ENCODE results near the gene ANKFN1. TPM values are rescaled to one million over a fixed set of nuclear protein-coding genes. Genes with fewer than 3 reads are reported as not detected.

Gene ANKFN1
- total and polyA plus RNA-seq, 2 of the 13 experiments (the other 11 are each of a cell fraction or from before 2014, with no cell fraction given) = not detected

GRCh38 chr17:56392321-56392720 lies 239.0 kb downstream of the ANKFN1 start:
- DNase-seq (ENCODE audit: low spot score) (no peak), FAIRE-seq (no peak), ATAC-seq (no peak)
- POLR2A ChIA-PET = no interaction called here
- Histone ChIP-seq H2AFZ (ENCODE audit: low read length) (no peak overlapping the region), H3K4me2 (ENCODE audit: low read depth, low read length) (no peak overlapping the region), H3K9me3 (ENCODE audit: low read length) (no peaks in the 10 kb centered on the region), H3K79me2 (ENCODE audit: insufficient read depth, low read length) (no peaks in the 10 kb centered on the region), H3K9ac (ENCODE audit: insufficient read depth, low read depth, low read length) (no peak overlapping the region), H3K36me3 (replicated peaks in 1 of 2; ENCODE audit: control insufficient read depth in 1 of 2, insufficient read depth in 2 of 2, low read length in 2 of 2) (no peaks in the 10 kb centered on the region), H3K4me1 (ENCODE audit: insufficient read depth, low read length) (no peaks in the 10 kb centered on the region), H3K27me3 (ENCODE audit: control insufficient read depth in 1 of 2, insufficient read depth in 2 of 2, low read length in 2 of 2) (no peaks in the 10 kb centered on the region), H3K27ac (ENCODE audit: extremely low read length, insufficient read depth, low read length) (no peak overlapping the region), H4K20me1 (ENCODE audit: insufficient read depth, low read length) (no peaks in the 10 kb centered on the region), H3K4me3 (replicated peaks in 1 of 3; ENCODE audit: insufficient read depth in 1 of 3, low read depth in 2 of 3, low read length in 3 of 3) (no peak overlapping the region)
- CTCF ChIA-PET (ENCODE audit: low intra/inter-chr PET ratio, low total read pairs) = no interaction called here
- TF ChIP-seq ZSCAN30 (CRISPR knock-in tag; IDR thresholded peaks at IDR 0.05) (no peak), HMG20B (CRISPR knock-in tag; conservative IDR thresholded peaks at IDR 0.05) (no peak), ZNF761 (CRISPR knock-in tag; conservative IDR thresholded peaks at IDR 0.05) (no peak), ZSCAN20 (CRISPR knock-in tag; IDR thresholded peaks at IDR 0.05; ENCODE audit: borderline replicate concordance) (no peak), MAZ (IDR thresholded peaks at IDR 0.05; ENCODE audit: borderline replicate concordance, low read depth, low read length) (no peak), MAZ (CRISPR knock-in tag; IDR thresholded peaks at IDR 0.05; ENCODE audit: low read depth) (no peak), ZNF274 (CRISPR knock-in tag; IDR thresholded peaks at IDR 0.05) (no peak), YEATS4 (CRISPR knock-in tag; IDR thresholded peaks at IDR 0.05; ENCODE audit: borderline replicate concordance) (no peak), ATF7-NPFF (CRISPR knock-in tag; IDR thresholded peaks at IDR 0.05; ENCODE audit: low read depth) (no peak), NFE2 (CRISPR knock-in tag; IDR thresholded peaks at IDR 0.05) (no peak), HNRNPL (IDR thresholded peaks at IDR 0.05; ENCODE audit: low read depth, low read length) (no peak), RAD51 (IDR thresholded peaks at IDR 0.05; ENCODE audit: borderline replicate concordance) (no peak), MYC (CRISPR knock-in tag; IDR thresholded peaks at IDR 0.05; ENCODE audit: borderline replicate concordance) (no peak)
- TF ChIP-seq, protein P1, sequence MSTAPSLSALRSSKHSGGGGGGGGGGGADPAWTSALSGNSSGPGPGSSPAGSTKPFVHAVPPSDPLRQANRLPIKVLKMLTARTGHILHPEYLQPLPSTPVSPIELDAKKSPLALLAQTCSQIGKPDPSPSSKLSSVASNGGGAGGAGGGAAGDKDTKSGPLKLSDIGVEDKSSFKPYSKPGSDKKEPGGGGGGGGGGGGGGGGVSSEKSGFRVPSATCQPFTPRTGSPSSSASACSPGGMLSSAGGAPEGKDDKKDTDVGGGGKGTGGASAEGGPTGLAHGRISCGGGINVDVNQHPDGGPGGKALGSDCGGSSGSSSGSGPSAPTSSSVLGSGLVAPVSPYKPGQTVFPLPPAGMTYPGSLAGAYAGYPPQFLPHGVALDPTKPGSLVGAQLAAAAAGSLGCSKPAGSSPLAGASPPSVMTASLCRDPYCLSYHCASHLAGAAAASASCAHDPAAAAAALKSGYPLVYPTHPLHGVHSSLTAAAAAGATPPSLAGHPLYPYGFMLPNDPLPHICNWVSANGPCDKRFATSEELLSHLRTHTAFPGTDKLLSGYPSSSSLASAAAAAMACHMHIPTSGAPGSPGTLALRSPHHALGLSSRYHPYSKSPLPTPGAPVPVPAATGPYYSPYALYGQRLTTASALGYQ (CRISPR knock-in tag; IDR thresholded peaks at IDR 0.05) = no peak
- TF ChIP-seq, protein P2, sequence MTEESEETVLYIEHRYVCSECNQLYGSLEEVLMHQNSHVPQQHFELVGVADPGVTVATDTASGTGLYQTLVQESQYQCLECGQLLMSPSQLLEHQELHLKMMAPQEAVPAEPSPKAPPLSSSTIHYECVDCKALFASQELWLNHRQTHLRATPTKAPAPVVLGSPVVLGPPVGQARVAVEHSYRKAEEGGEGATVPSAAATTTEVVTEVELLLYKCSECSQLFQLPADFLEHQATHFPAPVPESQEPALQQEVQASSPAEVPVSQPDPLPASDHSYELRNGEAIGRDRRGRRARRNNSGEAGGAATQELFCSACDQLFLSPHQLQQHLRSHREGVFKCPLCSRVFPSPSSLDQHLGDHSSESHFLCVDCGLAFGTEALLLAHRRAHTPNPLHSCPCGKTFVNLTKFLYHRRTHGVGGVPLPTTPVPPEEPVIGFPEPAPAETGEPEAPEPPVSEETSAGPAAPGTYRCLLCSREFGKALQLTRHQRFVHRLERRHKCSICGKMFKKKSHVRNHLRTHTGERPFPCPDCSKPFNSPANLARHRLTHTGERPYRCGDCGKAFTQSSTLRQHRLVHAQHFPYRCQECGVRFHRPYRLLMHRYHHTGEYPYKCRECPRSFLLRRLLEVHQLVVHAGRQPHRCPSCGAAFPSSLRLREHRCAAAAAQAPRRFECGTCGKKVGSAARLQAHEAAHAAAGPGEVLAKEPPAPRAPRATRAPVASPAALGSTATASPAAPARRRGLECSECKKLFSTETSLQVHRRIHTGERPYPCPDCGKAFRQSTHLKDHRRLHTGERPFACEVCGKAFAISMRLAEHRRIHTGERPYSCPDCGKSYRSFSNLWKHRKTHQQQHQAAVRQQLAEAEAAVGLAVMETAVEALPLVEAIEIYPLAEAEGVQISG (CRISPR knock-in tag; IDR thresholded peaks at IDR 0.05) = no peak
- 15% methylated on average over 4 of the region's 4 CpGs for WGBS (ENCODE audit: low lambda C conversion rate)
- BruUV-seq (replicated peaks) = no TSS peak
- intact Hi-C loops (cut with micrococcal nuclease; ENCODE audit: unreplicated experiment) = no loop called here
- in situ Hi-C loops (cut with HindIII; ENCODE audit: extremely low pct_ligation_motif_present, low pct_unique_long_range_greater_than_20kb) = no loop called here

Data from HepG2 (cell line).